ENCODE measurements around the gene SLC22A3.

DNA sequence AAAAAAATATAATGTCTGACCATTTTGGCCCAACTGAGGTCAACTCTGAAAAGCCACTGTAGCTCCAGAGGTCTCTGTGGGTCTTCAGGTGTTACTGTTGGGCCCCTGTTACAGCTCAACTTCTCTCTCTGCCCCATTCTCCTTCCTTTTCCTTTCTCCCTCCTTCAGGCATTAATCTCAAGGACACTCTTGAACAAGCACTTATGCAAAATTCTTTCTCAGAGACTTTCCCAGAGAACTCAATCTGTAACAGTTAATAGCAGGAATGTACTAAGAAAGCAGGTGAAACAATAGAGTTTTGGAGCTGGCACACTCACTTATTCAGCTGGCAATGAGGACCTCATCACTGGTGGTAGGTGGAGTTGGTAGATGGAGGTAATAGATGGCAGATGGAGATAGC, 31.9 kb upstream of the SLC22A3 start:
- TF ChIP-seq CEBPB (IDR thresholded peaks at IDR 0.05): no peak
- no peak for TF ChIP-seq POLR2A (IDR thresholded peaks at IDR 0.05; ENCODE audit: low read length)
- TF ChIP-seq, protein P1, sequence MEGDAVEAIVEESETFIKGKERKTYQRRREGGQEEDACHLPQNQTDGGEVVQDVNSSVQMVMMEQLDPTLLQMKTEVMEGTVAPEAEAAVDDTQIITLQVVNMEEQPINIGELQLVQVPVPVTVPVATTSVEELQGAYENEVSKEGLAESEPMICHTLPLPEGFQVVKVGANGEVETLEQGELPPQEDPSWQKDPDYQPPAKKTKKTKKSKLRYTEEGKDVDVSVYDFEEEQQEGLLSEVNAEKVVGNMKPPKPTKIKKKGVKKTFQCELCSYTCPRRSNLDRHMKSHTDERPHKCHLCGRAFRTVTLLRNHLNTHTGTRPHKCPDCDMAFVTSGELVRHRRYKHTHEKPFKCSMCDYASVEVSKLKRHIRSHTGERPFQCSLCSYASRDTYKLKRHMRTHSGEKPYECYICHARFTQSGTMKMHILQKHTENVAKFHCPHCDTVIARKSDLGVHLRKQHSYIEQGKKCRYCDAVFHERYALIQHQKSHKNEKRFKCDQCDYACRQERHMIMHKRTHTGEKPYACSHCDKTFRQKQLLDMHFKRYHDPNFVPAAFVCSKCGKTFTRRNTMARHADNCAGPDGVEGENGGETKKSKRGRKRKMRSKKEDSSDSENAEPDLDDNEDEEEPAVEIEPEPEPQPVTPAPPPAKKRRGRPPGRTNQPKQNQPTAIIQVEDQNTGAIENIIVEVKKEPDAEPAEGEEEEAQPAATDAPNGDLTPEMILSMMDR (IDR thresholded peaks at IDR 0.05): no peak
- TF ChIP-seq NR3C1 (IDR thresholded peaks at IDR 0.05): no peak
